ENCODE measurements around the gene TFIP11. TPM values are rescaled to one million over a fixed set of nuclear protein-coding genes. Genes with fewer than 3 reads are reported as not detected.
A peak's percentile ranks its signal among the peaks of the same experiment; 100 is the strongest.

Gene TFIP11
- total RNA-seq, 1 donor from 2014 or later: 30.3 TPM

DNA sequence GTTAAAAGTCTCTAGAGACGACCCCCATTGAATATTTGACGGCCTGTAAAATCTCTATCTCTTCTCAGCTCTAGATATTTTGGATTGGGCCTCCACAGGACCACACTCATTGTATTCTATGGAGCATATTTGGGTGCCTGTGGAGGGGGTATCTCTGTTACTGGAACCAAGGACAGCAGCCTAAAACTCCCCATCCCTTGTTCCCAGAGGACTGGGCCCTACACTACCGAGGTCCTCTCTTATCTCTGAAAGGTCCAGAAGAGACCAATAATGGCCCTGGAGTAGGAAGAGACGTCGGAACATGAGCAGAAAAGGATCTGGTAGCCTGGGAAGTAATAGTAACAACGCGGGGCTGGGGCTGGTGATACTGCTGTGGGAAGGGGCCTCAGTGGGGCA lies 29.2 kb downstream of the TFIP11 start:
- H3K9ac ChIP-seq (ENCODE audit: low read depth in 1 of 3, low read length in 3 of 3): peak overlapping the region; percentile 98 to 99 (median 98)
- H3K36me3 ChIP-seq (ENCODE audit: control insufficient read depth in 3 of 3, insufficient read depth in 3 of 3, low read length in 3 of 3): peaks cover 3 to 22% (median 18%) of the 10 kb centered on the region in 3 donors

DNA sequence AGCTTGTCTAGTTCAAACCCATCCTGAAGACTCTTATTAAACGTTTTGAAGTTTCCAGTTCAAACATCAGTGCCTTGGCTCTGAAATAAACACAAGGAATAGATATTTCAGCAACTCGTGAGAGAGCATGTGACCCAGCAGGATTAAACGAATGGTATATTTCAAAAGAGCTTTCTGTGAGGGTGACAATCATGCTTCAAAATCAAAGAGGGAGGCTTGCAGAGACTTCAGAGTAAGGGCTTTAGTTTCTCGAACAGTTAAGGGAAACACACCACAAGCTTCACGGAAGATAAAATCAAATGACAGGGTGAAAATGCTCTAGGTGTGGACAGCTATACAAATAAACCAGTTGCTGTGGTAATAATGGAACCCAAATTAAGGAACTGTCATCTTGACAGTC lies 30.1 kb downstream of the TFIP11 start:
- Histone ChIP-seq H3K27ac (ENCODE audit: low read depth, low read length) (peak overlapping the region; percentile 98), H3K9me3 (ENCODE audit: control insufficient read depth in 3 of 3, low read length in 3 of 3) (no peaks in the 10 kb centered on the region), H3K36me3 (ENCODE audit: control insufficient read depth in 3 of 3, insufficient read depth in 3 of 3, low read length in 3 of 3) (peaks cover 0 to 23% (median 20%) of the 10 kb centered on the region in 3 donors), H3K4me1 (ENCODE audit: control insufficient read depth in 3 of 3, insufficient read depth in 3 of 3, low read length in 3 of 3) (peaks cover 38 to 59% (median 58%) of the 10 kb centered on the region in 3 donors), H3K27me3 (ENCODE audit: control insufficient read depth in 3 of 3, insufficient read depth in 3 of 3, low read length in 3 of 3) (no peaks in the 10 kb centered on the region), H3K9ac (ENCODE audit: low read depth in 1 of 3, low read length in 3 of 3) (peak overlapping the region; percentile 98 to 99 (median 98)), H3K4me3 (ENCODE audit: low read length in 3 of 3) (peak overlapping the region in 1 of 3 donors; percentile 13)

More for the DNA sequence above, 29.2 kb downstream of the TFIP11 start:
- Histone ChIP-seq H3K4me3 (ENCODE audit: low read length in 3 of 3) (peak overlapping the region; percentile 90 to 96 (median 94)), H3K4me1 (ENCODE audit: control insufficient read depth in 3 of 3, insufficient read depth in 3 of 3, low read length in 3 of 3) (peaks cover 38 to 59% (median 58%) of the 10 kb centered on the region in 3 donors), H3K27ac (ENCODE audit: low read depth, low read length) (peak overlapping the region; percentile 98), H3K27me3 (ENCODE audit: control insufficient read depth in 3 of 3, insufficient read depth in 3 of 3, low read length in 3 of 3) (no peaks in the 10 kb centered on the region), H3K9me3 (ENCODE audit: control insufficient read depth in 3 of 3, low read length in 3 of 3) (no peaks in the 10 kb centered on the region)

DNA sequence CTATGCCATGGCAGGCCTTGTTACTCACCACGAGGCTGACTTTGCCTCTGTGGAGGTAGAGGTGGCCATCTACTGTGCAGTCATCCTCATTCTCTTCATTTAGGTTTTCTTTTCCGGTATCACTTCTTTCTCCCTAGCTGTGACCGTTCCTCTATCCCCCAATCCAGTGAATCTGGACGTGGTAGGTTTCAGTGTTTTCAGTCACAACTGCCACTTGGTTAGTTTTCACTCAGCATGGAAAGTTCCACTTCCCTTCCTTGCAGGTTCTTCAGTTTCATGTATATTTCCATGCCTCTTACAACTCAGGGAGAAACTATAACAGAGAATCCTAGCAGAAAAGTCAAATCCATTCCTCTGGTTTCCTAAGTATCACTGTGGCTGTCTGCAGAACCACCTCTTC lies 30.6 kb downstream of the TFIP11 start:
- Histone ChIP-seq H3K27ac (ENCODE audit: low read depth, low read length) (no peak overlapping the region), H3K9me3 (ENCODE audit: control insufficient read depth in 3 of 3, low read length in 3 of 3) (no peaks in the 10 kb centered on the region), H3K9ac (ENCODE audit: low read depth in 1 of 3, low read length in 3 of 3) (peak overlapping the region; percentile 4 to 27 (median 8)), H3K4me1 (ENCODE audit: control insufficient read depth in 3 of 3, insufficient read depth in 3 of 3, low read length in 3 of 3) (peaks cover 38 to 59% (median 58%) of the 10 kb centered on the region in 3 donors), H3K27me3 (ENCODE audit: control insufficient read depth in 3 of 3, insufficient read depth in 3 of 3, low read length in 3 of 3) (no peaks in the 10 kb centered on the region), H3K36me3 (ENCODE audit: control insufficient read depth in 3 of 3, insufficient read depth in 3 of 3, low read length in 3 of 3) (peaks cover 3 to 27% (median 25%) of the 10 kb centered on the region in 3 donors), H3K4me3 (ENCODE audit: low read length in 3 of 3) (peak overlapping the region in 1 of 3 donors; percentile 13)

DNA sequence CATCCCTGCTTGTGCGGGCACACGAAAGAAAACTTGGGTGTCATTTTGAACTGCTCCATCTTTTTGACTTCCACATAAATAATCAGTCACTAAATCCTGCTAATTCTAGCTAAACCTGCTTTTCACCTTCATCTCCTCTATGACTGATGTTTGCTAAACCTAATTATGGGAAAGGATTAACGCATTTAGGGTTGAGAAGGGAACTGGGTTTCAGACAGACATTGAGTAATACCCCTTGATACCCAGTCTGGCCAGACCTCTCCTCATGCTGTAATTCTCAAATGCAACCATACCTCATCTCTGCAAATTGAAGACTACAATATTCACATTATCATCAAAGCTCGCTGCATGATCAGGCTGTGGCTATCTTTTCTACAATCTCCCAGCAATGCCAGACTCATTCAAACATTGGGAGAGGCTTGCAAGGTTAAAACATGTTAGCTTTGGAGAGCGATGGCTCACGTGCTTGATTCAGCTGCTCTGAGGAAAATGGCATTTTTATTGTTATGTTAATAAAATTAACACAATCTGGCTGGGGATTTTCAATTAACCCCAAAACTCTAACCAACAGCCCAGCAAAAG lies 31.1 kb downstream of the TFIP11 start:
- H3K9ac ChIP-seq (ENCODE audit: low read depth in 1 of 3, low read length in 3 of 3): peak overlapping the region in 1 of 3 donors; percentile 27
- peaks cover 38 to 59% (median 58%) of the 10 kb centered on the region in 3 donors for H3K4me1 ChIP-seq (ENCODE audit: control insufficient read depth in 3 of 3, insufficient read depth in 3 of 3, low read length in 3 of 3)
- H3K9me3 ChIP-seq (ENCODE audit: control insufficient read depth in 3 of 3, low read length in 3 of 3): no peaks in the 10 kb centered on the region
- peaks cover 5 to 32% (median 30%) of the 10 kb centered on the region in 3 donors for H3K36me3 ChIP-seq (ENCODE audit: control insufficient read depth in 3 of 3, insufficient read depth in 3 of 3, low read length in 3 of 3)
- H3K4me3 ChIP-seq (ENCODE audit: low read length in 3 of 3): peak overlapping the region in 2 of 3 donors; percentile 5 to 13
- H3K27me3 ChIP-seq (ENCODE audit: control insufficient read depth in 3 of 3, insufficient read depth in 3 of 3, low read length in 3 of 3): no peaks in the 10 kb centered on the region
- H3K27ac ChIP-seq (ENCODE audit: low read depth, low read length): no peak overlapping the region

DNA sequence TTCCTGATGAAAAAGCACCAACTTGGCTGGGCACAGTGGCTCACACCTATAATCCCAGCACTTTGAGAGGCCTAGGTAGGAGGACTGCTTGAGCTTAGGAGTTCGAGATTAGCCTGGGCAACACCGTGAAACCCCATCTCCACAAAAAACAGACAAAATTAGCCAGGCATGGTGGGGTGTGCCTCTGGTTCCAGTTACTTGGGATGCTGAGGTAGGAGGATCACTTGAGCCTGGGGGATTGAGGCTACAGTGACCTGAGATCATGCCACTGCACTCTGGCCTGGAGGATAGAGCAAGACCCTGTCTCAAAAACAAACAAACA lies 31.7 kb downstream of the TFIP11 start:
- Histone ChIP-seq H3K4me3 (ENCODE audit: low read length in 3 of 3) (peak overlapping the region in 1 of 3 donors; percentile 23), H3K4me1 (ENCODE audit: control insufficient read depth in 3 of 3, insufficient read depth in 3 of 3, low read length in 3 of 3) (peaks cover 38 to 59% (median 57%) of the 10 kb centered on the region in 3 donors)

DNA sequence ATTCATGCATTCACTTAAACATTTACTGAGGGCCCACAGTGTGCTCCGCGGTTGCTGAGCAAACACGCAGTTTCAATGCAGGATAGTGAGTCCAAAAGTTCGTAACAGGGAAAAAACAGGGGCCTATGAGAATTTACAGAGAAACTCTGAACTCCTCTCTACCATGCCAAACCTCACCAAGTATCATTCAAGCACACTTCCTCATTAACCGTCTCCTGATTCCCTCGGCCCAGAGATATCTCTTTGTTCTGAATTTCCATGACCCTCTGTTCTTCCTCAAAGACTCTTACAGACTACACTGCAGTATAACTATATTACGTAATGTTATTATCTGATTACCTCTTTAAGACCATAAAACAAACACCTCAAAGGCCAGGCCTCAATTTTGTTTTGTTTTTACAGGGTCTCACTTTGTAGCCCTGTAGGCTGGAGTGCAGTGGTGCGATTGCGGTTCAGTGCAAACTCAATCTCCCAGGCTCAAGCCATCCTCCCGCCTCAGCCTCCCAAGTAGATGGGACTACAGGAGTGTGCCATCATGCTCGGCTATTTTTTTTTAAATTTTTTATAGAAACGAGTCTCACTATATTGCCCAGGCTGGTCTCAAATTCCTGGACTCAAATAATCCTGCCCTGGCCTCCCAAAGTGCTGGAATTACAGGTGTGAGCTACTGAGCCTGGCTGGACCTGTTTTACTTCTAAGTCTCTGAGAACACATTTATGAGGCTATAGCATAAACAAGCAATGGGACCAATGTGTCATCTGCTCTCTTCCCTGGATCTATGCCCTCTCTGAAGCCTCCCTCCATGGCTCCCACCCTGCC lies 32.3 kb downstream of the TFIP11 start:
- peaks cover 7 to 40% (median 36%) of the 10 kb centered on the region in 3 donors for H3K36me3 ChIP-seq (ENCODE audit: control insufficient read depth in 3 of 3, insufficient read depth in 3 of 3, low read length in 3 of 3)
- H3K27ac ChIP-seq (ENCODE audit: low read depth, low read length): peak overlapping the region; percentile 1
- H3K9me3 ChIP-seq (ENCODE audit: control insufficient read depth in 3 of 3, low read length in 3 of 3): no peaks in the 10 kb centered on the region
- peak overlapping the region in 2 of 3 donors; percentile 25 to 27 for H3K9ac ChIP-seq (ENCODE audit: low read depth in 1 of 3, low read length in 3 of 3)
- peak overlapping the region in 1 of 3 donors; percentile 23 for H3K4me3 ChIP-seq (ENCODE audit: low read length in 3 of 3)
- peaks cover 36 to 56% (median 52%) of the 10 kb centered on the region in 3 donors for H3K4me1 ChIP-seq (ENCODE audit: control insufficient read depth in 3 of 3, insufficient read depth in 3 of 3, low read length in 3 of 3)
- no peaks in the 10 kb centered on the region for H3K27me3 ChIP-seq (ENCODE audit: control insufficient read depth in 3 of 3, insufficient read depth in 3 of 3, low read length in 3 of 3)

More for the DNA sequence above, 31.7 kb downstream of the TFIP11 start:
- H3K9me3 ChIP-seq (ENCODE audit: control insufficient read depth in 3 of 3, low read length in 3 of 3): no peaks in the 10 kb centered on the region
- no peaks in the 10 kb centered on the region for H3K27me3 ChIP-seq (ENCODE audit: control insufficient read depth in 3 of 3, insufficient read depth in 3 of 3, low read length in 3 of 3)
- H3K9ac ChIP-seq (ENCODE audit: low read depth in 1 of 3, low read length in 3 of 3): peak overlapping the region in 2 of 3 donors; percentile 2 to 27
- no peak overlapping the region for H3K27ac ChIP-seq (ENCODE audit: low read depth, low read length)
- H3K36me3 ChIP-seq (ENCODE audit: control insufficient read depth in 3 of 3, insufficient read depth in 3 of 3, low read length in 3 of 3): peaks cover 7 to 38% (median 33%) of the 10 kb centered on the region in 3 donors

DNA sequence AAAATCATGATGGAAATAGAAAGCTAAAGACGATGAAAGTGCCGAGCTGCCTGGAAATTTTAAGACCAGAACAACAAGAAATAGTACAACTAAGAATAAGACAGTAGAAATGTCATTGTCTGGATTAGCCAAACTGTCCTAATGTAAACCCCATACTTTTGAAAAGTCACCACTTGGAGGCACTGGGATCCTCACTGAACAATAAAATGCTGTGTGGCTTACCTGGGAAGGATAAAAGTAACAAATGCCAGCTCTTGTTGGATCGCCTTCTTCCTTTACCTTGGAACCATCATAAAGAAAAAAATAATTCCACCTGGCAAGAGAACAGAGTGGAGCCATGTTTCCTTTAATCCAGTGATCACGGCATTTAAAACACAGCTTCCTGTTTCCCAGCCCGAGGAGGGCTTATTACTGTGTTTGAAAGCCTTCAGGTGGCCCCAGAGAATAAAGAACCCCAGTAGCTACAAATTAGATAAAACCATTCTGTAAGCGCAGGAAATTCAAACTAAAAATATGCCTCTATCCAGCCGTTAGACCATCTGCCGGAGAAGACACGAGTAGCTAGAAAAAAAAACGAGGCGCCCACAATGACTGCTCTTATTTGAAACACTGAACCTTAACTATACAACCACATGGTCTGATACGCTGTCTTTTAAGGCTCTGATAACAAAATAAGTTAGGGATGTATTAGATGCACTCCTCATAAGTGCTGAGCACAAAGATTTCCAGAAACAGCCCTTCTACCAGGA lies 33.1 kb downstream of the TFIP11 start:
- Histone ChIP-seq H3K9ac (ENCODE audit: low read depth in 1 of 3, low read length in 3 of 3) (peak overlapping the region in 1 of 3 donors; percentile 25), H3K27me3 (ENCODE audit: control insufficient read depth in 3 of 3, insufficient read depth in 3 of 3, low read length in 3 of 3) (no peaks in the 10 kb centered on the region), H3K27ac (ENCODE audit: low read depth, low read length) (peak overlapping the region; percentile 1), H3K4me3 (ENCODE audit: low read length in 3 of 3) (no peak overlapping the region), H3K36me3 (ENCODE audit: control insufficient read depth in 3 of 3, insufficient read depth in 3 of 3, low read length in 3 of 3) (peaks cover 7 to 42% (median 40%) of the 10 kb centered on the region in 3 donors), H3K9me3 (ENCODE audit: control insufficient read depth in 3 of 3, low read length in 3 of 3) (no peaks in the 10 kb centered on the region), H3K4me1 (ENCODE audit: control insufficient read depth in 3 of 3, insufficient read depth in 3 of 3, low read length in 3 of 3) (peaks cover 28 to 48% (median 44%) of the 10 kb centered on the region in 3 donors)

DNA sequence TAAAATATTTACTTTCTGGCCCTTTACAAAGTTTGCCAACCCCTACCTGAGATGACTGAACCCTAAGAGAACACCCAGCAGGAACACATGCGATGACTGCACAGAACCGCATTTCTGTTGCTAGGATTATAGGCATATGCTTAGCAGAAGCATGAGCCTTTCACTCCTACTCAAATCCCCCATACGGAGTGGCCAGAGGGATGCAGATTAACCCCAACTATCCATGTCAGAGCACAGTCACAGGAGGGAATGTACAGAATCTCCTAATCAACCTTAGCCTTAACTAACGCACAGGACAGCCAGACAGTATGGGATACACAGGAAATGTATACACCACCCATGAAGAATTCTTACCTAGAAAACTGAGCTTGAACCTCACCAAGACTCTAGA lies 34.9 kb downstream of the TFIP11 start:
- Histone ChIP-seq H3K4me1 (ENCODE audit: control insufficient read depth in 3 of 3, insufficient read depth in 3 of 3, low read length in 3 of 3) (peaks cover 19 to 34% (median 33%) of the 10 kb centered on the region in 3 donors), H3K27me3 (ENCODE audit: control insufficient read depth in 3 of 3, insufficient read depth in 3 of 3, low read length in 3 of 3) (no peaks in the 10 kb centered on the region), H3K4me3 (ENCODE audit: low read length in 3 of 3) (no peak overlapping the region), H3K9me3 (ENCODE audit: control insufficient read depth in 3 of 3, low read length in 3 of 3) (no peaks in the 10 kb centered on the region), H3K36me3 (ENCODE audit: control insufficient read depth in 3 of 3, insufficient read depth in 3 of 3, low read length in 3 of 3) (peaks cover 11 to 53% (median 46%) of the 10 kb centered on the region in 3 donors), H3K9ac (ENCODE audit: low read depth in 1 of 3, low read length in 3 of 3) (no peak overlapping the region), H3K27ac (ENCODE audit: low read depth, low read length) (no peak overlapping the region)

DNA sequence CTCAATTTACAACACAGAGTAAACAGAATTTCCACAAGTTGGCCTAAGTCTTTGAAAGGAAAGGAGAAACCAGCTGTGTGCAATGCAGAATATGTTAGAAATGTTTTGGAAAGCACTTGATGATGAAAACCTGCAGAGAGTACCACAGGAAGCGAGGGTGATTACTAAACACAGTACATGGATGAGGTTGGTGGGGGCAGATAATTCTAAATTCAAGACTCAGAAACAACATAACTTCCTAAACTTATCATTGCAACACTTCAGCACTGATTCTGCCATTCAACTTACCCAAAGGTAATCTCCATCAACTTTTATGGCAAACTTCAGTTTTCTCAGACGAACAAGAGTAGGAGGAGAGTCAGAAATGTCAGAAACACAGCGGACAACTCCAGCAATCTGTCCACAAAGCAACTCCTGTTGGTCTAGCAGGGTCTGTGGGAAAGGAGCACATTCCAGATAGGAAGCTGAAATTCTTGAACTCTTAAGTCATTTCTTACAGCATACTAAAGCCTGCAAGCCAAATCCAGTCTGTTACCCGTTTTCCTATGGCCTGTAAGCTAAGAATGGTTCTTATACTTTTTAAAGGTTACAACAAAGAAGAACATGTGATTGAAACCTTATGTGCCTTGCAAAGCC lies 35.5 kb downstream of the TFIP11 start:
- Histone ChIP-seq H3K9me3 (ENCODE audit: control insufficient read depth in 3 of 3, low read length in 3 of 3) (no peaks in the 10 kb centered on the region), H3K36me3 (ENCODE audit: control insufficient read depth in 3 of 3, insufficient read depth in 3 of 3, low read length in 3 of 3) (peaks cover 16 to 58% (median 50%) of the 10 kb centered on the region in 3 donors), H3K27me3 (ENCODE audit: control insufficient read depth in 3 of 3, insufficient read depth in 3 of 3, low read length in 3 of 3) (no peaks in the 10 kb centered on the region), H3K4me3 (ENCODE audit: low read length in 3 of 3) (no peak overlapping the region), H3K27ac (ENCODE audit: low read depth, low read length) (no peak overlapping the region), H3K9ac (ENCODE audit: low read depth in 1 of 3, low read length in 3 of 3) (no peak overlapping the region), H3K4me1 (ENCODE audit: control insufficient read depth in 3 of 3, insufficient read depth in 3 of 3, low read length in 3 of 3) (peaks cover 18 to 31% (median 28%) of the 10 kb centered on the region in 3 donors)
